Measurements from ENCODE around the gene SLC17A1.

Gene SLC17A1

DNA sequence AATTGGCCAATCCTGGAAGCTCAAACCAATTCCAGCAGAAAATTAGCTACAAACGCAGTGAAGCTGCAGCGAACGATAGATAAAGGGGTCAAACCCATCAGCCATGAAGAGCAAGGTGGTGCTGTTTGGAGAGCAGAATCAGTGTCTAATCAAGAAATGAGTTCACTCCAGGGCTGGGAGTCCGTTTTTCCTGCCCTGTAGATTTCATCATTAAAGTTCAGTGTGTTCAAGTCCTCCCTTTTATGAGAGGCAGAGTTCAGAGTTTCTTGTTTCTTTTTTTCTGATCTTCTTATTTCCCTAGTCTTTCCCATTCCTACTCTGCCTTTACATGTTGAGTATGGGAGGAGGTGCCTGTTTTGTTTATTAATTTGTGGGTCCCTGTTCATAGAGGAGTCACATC, 30.4 kb downstream of the SLC17A1 start:
- Histone ChIP-seq H2BK12ac (ENCODE audit: low read length) (no peak overlapping the region), H3K4me1 (ENCODE audit: control insufficient read depth in 2 of 2, insufficient read depth in 1 of 2, low read depth in 1 of 2, low read length in 2 of 2) (peaks cover 0 to 2% of the 10 kb centered on the region in 2 donors), H3K14ac (ENCODE audit: low read length) (no peak overlapping the region), H3K18ac (ENCODE audit: low read length) (no peak overlapping the region), H3K4ac (ENCODE audit: low read length) (no peak overlapping the region), H3K27me3 (ENCODE audit: control insufficient read depth in 3 of 3, insufficient read depth in 3 of 3, low read depth in 1 of 3, low read length in 3 of 3) (no peaks in the 10 kb centered on the region), H3K27ac (replicated peaks; ENCODE audit: low read length) (no peak overlapping the region), H3K9ac (ENCODE audit: low read depth, low read length, poor library complexity) (no peak overlapping the region), H2AFZ (ENCODE audit: low read length) (no peak overlapping the region), H2AK5ac (ENCODE audit: low read depth, low read length) (no peak overlapping the region), H3K36me3 (replicated peaks in 1 of 2; ENCODE audit: control insufficient read depth in 2 of 2, insufficient read depth in 2 of 2, low read length in 2 of 2) (no peaks in the 10 kb centered on the region), H4K8ac (ENCODE audit: low read depth, low read length) (no peak overlapping the region), H3K4me3 (ENCODE audit: low read length in 2 of 2) (no peak overlapping the region), H3K9me3 (replicated peaks in 1 of 2; ENCODE audit: control insufficient read depth in 2 of 2, insufficient read depth in 1 of 2, low read depth in 1 of 2, low read length in 2 of 2) (no peaks in the 10 kb centered on the region), H2BK120ac (ENCODE audit: low read depth, low read length) (no peak overlapping the region), H3K23ac (ENCODE audit: low read depth, low read length, poor library complexity) (no peak overlapping the region), H3K79me1 (ENCODE audit: low read depth, low read length) (no peaks in the 10 kb centered on the region), H3K4me2 (ENCODE audit: insufficient read depth, low read length, poor library complexity, severe bottlenecking) (no peak overlapping the region), H4K91ac (ENCODE audit: low read depth, low read length, poor library complexity) (no peak overlapping the region), H2BK5ac (ENCODE audit: low read length) (no peak overlapping the region), H2BK15ac (ENCODE audit: low read length) (no peak overlapping the region)
- WGBS, 2 donors (ENCODE audit: extremely low coverage in 2 of 2, insufficient read length in 2 of 2, insufficient replicate concordance in 1 of 2): no CpG with 5 or more reads among the region's 4 CpGs
- DNase-seq (ENCODE audit: low spot score): no peak

DNA sequence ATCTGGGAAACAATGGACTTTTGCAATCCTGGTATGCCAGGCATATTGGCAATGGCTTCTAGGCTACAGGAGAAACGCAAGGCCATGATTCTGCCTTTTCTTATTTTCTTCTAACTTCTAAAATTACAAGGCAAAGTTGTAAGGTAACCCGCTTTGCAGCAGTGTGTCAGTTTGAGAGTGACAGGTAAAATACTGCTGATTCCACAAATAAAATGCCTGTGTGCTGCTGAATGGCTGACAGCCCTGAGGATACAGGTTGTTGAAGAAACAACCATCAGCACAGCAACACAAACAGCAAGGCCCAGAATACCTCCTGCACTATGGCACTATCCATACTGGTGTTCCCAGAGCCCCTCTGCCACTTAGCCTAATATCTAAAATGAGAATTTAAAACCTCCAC, 37.1 kb downstream of the SLC17A1 start:
- Histone ChIP-seq H2BK120ac (ENCODE audit: low read depth, low read length) (no peak overlapping the region), H3K14ac (ENCODE audit: low read length) (no peak overlapping the region), H3K4me3 (ENCODE audit: low read length in 2 of 2) (no peak overlapping the region), H3K27ac (replicated peaks; ENCODE audit: low read length) (no peak overlapping the region), H3K9me3 (replicated peaks in 1 of 2; ENCODE audit: control insufficient read depth in 2 of 2, insufficient read depth in 1 of 2, low read depth in 1 of 2, low read length in 2 of 2) (no peaks in the 10 kb centered on the region), H4K91ac (ENCODE audit: low read depth, low read length, poor library complexity) (no peak overlapping the region), H3K4me2 (ENCODE audit: insufficient read depth, low read length, poor library complexity, severe bottlenecking) (no peak overlapping the region), H2BK5ac (ENCODE audit: low read length) (no peak overlapping the region), H3K27me3 (ENCODE audit: control insufficient read depth in 3 of 3, insufficient read depth in 3 of 3, low read depth in 1 of 3, low read length in 3 of 3) (no peaks in the 10 kb centered on the region), H4K8ac (ENCODE audit: low read depth, low read length) (no peak overlapping the region), H2BK15ac (ENCODE audit: low read length) (no peak overlapping the region), H3K18ac (ENCODE audit: low read length) (no peak overlapping the region), H3K79me1 (ENCODE audit: low read depth, low read length) (no peaks in the 10 kb centered on the region), H3K23ac (ENCODE audit: low read depth, low read length, poor library complexity) (no peak overlapping the region), H3K9ac (ENCODE audit: low read depth, low read length, poor library complexity) (no peak overlapping the region), H3K4ac (ENCODE audit: low read length) (no peak overlapping the region), H3K4me1 (ENCODE audit: control insufficient read depth in 2 of 2, insufficient read depth in 1 of 2, low read depth in 1 of 2, low read length in 2 of 2) (peaks cover 0 to 2% of the 10 kb centered on the region in 2 donors), H2BK12ac (ENCODE audit: low read length) (no peak overlapping the region), H3K36me3 (replicated peaks in 1 of 2; ENCODE audit: control insufficient read depth in 2 of 2, insufficient read depth in 2 of 2, low read length in 2 of 2) (no peaks in the 10 kb centered on the region), H2AK5ac (ENCODE audit: low read depth, low read length) (no peak overlapping the region), H2AFZ (ENCODE audit: low read length) (no peak overlapping the region)
- no peak for DNase-seq (ENCODE audit: low spot score)
- no CpG with 5 or more reads among the region's 2 CpGs for WGBS, 2 donors (ENCODE audit: extremely low coverage in 2 of 2, insufficient read length in 2 of 2, insufficient replicate concordance in 1 of 2)

DNA sequence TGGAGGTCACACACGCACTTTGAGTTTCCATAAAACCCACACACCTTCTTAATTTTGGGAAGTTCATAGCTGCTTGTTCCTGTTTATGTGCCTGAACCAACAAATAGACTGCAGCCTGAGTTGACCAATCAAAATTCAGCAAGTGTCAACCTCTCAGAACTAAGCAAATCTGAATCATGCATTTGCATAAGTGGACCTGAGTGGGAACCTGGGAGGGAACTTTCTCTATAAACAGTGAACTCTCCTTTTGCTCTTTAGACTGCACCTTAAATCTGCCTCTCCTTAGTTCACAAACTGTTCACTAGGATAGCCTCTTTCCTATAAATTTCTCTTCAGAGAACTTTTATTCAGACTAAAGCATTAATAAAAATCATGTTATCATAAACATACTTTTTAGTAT, 37.9 kb downstream of the SLC17A1 start:
- no CpG with 5 or more reads among the region's 1 CpG for WGBS, 2 donors (ENCODE audit: extremely low coverage in 2 of 2, insufficient read length in 2 of 2, insufficient replicate concordance in 1 of 2)
- no peak overlapping the region for H2BK120ac ChIP-seq (ENCODE audit: low read depth, low read length)
- H3K9ac ChIP-seq (ENCODE audit: low read depth, low read length, poor library complexity): no peak overlapping the region
- no peak overlapping the region for H2BK12ac ChIP-seq (ENCODE audit: low read length)
- H3K27me3 ChIP-seq (ENCODE audit: control insufficient read depth in 3 of 3, insufficient read depth in 3 of 3, low read depth in 1 of 3, low read length in 3 of 3): no peaks in the 10 kb centered on the region
- no peak overlapping the region for H3K4ac ChIP-seq (ENCODE audit: low read length)
- no peaks in the 10 kb centered on the region for H3K79me1 ChIP-seq (ENCODE audit: low read depth, low read length)
- no peak overlapping the region for H4K91ac ChIP-seq (ENCODE audit: low read depth, low read length, poor library complexity)
- H3K4me2 ChIP-seq (ENCODE audit: insufficient read depth, low read length, poor library complexity, severe bottlenecking): no peak overlapping the region
- H4K8ac ChIP-seq (ENCODE audit: low read depth, low read length): no peak overlapping the region
- H3K4me1 ChIP-seq (ENCODE audit: control insufficient read depth in 2 of 2, insufficient read depth in 1 of 2, low read depth in 1 of 2, low read length in 2 of 2): no peaks in the 10 kb centered on the region
- H2BK5ac ChIP-seq (ENCODE audit: low read length): no peak overlapping the region
- DNase-seq (ENCODE audit: low spot score): no peak
- no peak overlapping the region for H3K23ac ChIP-seq (ENCODE audit: low read depth, low read length, poor library complexity)
- no peak overlapping the region for H3K4me3 ChIP-seq (ENCODE audit: low read length in 2 of 2)
- no peak overlapping the region for H3K18ac ChIP-seq (ENCODE audit: low read length)
- H2BK15ac ChIP-seq (ENCODE audit: low read length): no peak overlapping the region
- no peaks in the 10 kb centered on the region for H3K36me3 ChIP-seq (replicated peaks in 1 of 2; ENCODE audit: control insufficient read depth in 2 of 2, insufficient read depth in 2 of 2, low read length in 2 of 2)
- H3K14ac ChIP-seq (ENCODE audit: low read length): no peak overlapping the region
- no peak overlapping the region for H2AK5ac ChIP-seq (ENCODE audit: low read depth, low read length)
- no peak overlapping the region for H3K27ac ChIP-seq (replicated peaks; ENCODE audit: low read length)
- no peak overlapping the region for H2AFZ ChIP-seq (ENCODE audit: low read length)
- no peaks in the 10 kb centered on the region for H3K9me3 ChIP-seq (replicated peaks in 1 of 2; ENCODE audit: control insufficient read depth in 2 of 2, insufficient read depth in 1 of 2, low read depth in 1 of 2, low read length in 2 of 2)

DNA sequence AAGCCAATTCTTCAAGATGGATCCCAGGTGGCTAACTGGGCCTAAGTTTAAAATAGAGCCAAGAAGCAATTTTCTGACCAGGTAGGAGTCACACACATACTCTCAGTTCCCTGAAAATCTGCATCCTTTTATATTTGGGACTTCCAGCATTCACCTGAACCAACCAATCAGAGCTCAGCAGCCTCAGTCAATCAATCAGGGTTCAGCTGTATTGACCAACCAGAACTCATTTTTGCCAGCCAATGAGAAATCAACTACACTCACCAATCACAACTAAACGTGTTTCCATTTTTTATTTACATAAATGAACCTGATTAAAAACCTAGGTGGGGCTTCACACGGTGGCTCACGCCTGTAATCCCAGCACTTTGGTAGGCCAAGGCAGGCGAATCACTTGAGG, 39.8 kb downstream of the SLC17A1 start:
- no peak overlapping the region for H3K4me2 ChIP-seq (ENCODE audit: insufficient read depth, low read length, poor library complexity, severe bottlenecking)
- no peak overlapping the region for H3K23ac ChIP-seq (ENCODE audit: low read depth, low read length, poor library complexity)
- H4K8ac ChIP-seq (ENCODE audit: low read depth, low read length): no peak overlapping the region
- no peak overlapping the region for H4K91ac ChIP-seq (ENCODE audit: low read depth, low read length, poor library complexity)
- H3K27ac ChIP-seq (replicated peaks; ENCODE audit: low read length): no peak overlapping the region
- no peaks in the 10 kb centered on the region for H3K27me3 ChIP-seq (ENCODE audit: control insufficient read depth in 3 of 3, insufficient read depth in 3 of 3, low read depth in 1 of 3, low read length in 3 of 3)
- H2BK120ac ChIP-seq (ENCODE audit: low read depth, low read length): no peak overlapping the region
- H3K36me3 ChIP-seq (replicated peaks in 1 of 2; ENCODE audit: control insufficient read depth in 2 of 2, insufficient read depth in 2 of 2, low read length in 2 of 2): no peaks in the 10 kb centered on the region
- H3K4ac ChIP-seq (ENCODE audit: low read length): no peak overlapping the region
- peaks cover 0 to 2% of the 10 kb centered on the region in 2 donors for H3K9me3 ChIP-seq (replicated peaks in 1 of 2; ENCODE audit: control insufficient read depth in 2 of 2, insufficient read depth in 1 of 2, low read depth in 1 of 2, low read length in 2 of 2)
- no peak overlapping the region for H3K14ac ChIP-seq (ENCODE audit: low read length)
- H2BK5ac ChIP-seq (ENCODE audit: low read length): no peak overlapping the region
- H3K4me1 ChIP-seq (ENCODE audit: control insufficient read depth in 2 of 2, insufficient read depth in 1 of 2, low read depth in 1 of 2, low read length in 2 of 2): no peaks in the 10 kb centered on the region
- H3K4me3 ChIP-seq (ENCODE audit: low read length in 2 of 2): no peak overlapping the region
- no peak overlapping the region for H2BK12ac ChIP-seq (ENCODE audit: low read length)
- H3K18ac ChIP-seq (ENCODE audit: low read length): no peak overlapping the region
- H2BK15ac ChIP-seq (ENCODE audit: low read length): no peak overlapping the region
- no peak overlapping the region for H2AFZ ChIP-seq (ENCODE audit: low read length)
- no CpG with 5 or more reads among the region's 4 CpGs for WGBS, 2 donors (ENCODE audit: extremely low coverage in 2 of 2, insufficient read length in 2 of 2, insufficient replicate concordance in 1 of 2)
- no peak for DNase-seq (ENCODE audit: low spot score)
- no peaks in the 10 kb centered on the region for H3K79me1 ChIP-seq (ENCODE audit: low read depth, low read length)
- H2AK5ac ChIP-seq (ENCODE audit: low read depth, low read length): no peak overlapping the region
- H3K9ac ChIP-seq (ENCODE audit: low read depth, low read length, poor library complexity): no peak overlapping the region

Measured in neuronal stem cell (in vitro differentiated cells).